Endodermal cell (in vitro differentiated cells): ENCODE data around the gene RNF223. TPM values are rescaled to one million over a fixed set of nuclear protein-coding genes. Genes with fewer than 3 reads are reported as not detected.

Source experiments
- DNase-seq: peaks from one replicate; pipeline ENCODE4 v3.0.0-alpha.2; 2017
- H3K27ac ChIP-seq: 2 replicates; pipeline ENCODE4 v1.5.1; 2013; ENCODE audit warnings: mild to moderate bottlenecking, low read depth, low read length, moderate library complexity
- H3K27me3 ChIP-seq: 2 replicates; pipeline ENCODE4 v1.6.1; 2013; ENCODE audit warnings: mild to moderate bottlenecking, low read length, moderate library complexity; ENCODE audit not compliant: insufficient read depth, control insufficient read depth, poor library complexity, severe bottlenecking
- H3K36me3 ChIP-seq: 2 replicates; pipeline ENCODE4 v1.7.0; 2013; ENCODE audit warnings: mild to moderate bottlenecking, low read length, moderate library complexity; ENCODE audit not compliant: control insufficient read depth, insufficient read depth
- H3K4me1 ChIP-seq: one replicate; pipeline ENCODE4 v1.7.0; 2013; ENCODE audit warnings: low read length; ENCODE audit not compliant: control insufficient read depth, insufficient read depth
- H3K4me3 ChIP-seq: 2 replicates; pipeline ENCODE4 v1.5.1; 2013; ENCODE audit warnings: mild to moderate bottlenecking, low read length, moderate library complexity
- H3K9ac ChIP-seq: 2 replicates; pipeline ENCODE4 v1.6.1; 2013; ENCODE audit warnings: mild to moderate bottlenecking, low read length, moderate library complexity; ENCODE audit not compliant: poor library complexity, severe bottlenecking; ENCODE audit errors: extremely low read depth
- H3K9me3 ChIP-seq: 2 replicates; pipeline ENCODE4 v1.6.1; 2013; ENCODE audit warnings: mild to moderate bottlenecking, low read length, moderate library complexity; ENCODE audit not compliant: control insufficient read depth
- H3K27ac Mint-ChIP-seq: 2 replicates; pipeline ENCODE4 v1.8.0; 2020; ENCODE audit warnings: mixed read lengths
- H3K27me3 Mint-ChIP-seq: 2 replicates; pipeline ENCODE4 v1.8.0; 2021; ENCODE audit warnings: mild to moderate bottlenecking, mixed read lengths; ENCODE audit not compliant: insufficient read depth
- H3K36me3 Mint-ChIP-seq: 2 replicates; pipeline ENCODE4 v1.8.0; 2020; ENCODE audit warnings: low read depth, mixed read lengths
- H3K4me1 Mint-ChIP-seq: 2 replicates; pipeline ENCODE4 v1.8.0; 2020; ENCODE audit warnings: mixed read lengths
- H3K4me3 Mint-ChIP-seq: 2 replicates; pipeline ENCODE4 v1.8.0; 2020; ENCODE audit warnings: mild to moderate bottlenecking, moderate library complexity, mixed read lengths
- H3K9me3 Mint-ChIP-seq: 2 replicates; pipeline ENCODE4 v1.8.0; 2020; ENCODE audit warnings: mild to moderate bottlenecking, mixed read lengths
- CTCF ChIP-seq: fragments of 200-600 bp; sonication (generic); conservative IDR thresholded peaks from 2 replicates; pipeline ENCODE4 v1.5.0; 2021; ENCODE audit warnings: antibody characterized with exemption, mild to moderate bottlenecking
- WGBS, 2 experiments: methylation state at CpG; one replicate each; pipeline versions ENCODE4 v1.1.5 to v1.1.7; 2013; ENCODE audit warnings: missing lambda C conversion rate in 2 of 2, mixed read lengths in 1 of 2; ENCODE audit not compliant: insufficient coverage in 1 of 2, insufficient read length in 1 of 2; 5-methylcytosine and 5-hydroxymethylcytosine counted together
- total RNA-seq, 2 donors: library from RNA; stranded (reverse); fragmentation: NEBNext Ultra II Directional in 1 of 2; extraction: Animal tissue kit (Norgen Biotek cat#: 25700) in 1 of 2; gene quantifications; 2 replicates in 1 of 2; 3 replicates in 1 of 2; pipeline ENCODE4 v1.2.1, GENCODE V29; 2021

The RNF223 gene
- total RNA-seq, 2 donors from 2014 or later = not detected

- WGBS, 2 experiments = 94 to 95% methylated on average over 26 to 50 of the region's 50 CpGs
Observed at GRCh38 chr1:1055841-1056736, 18.0 kb downstream of the RNF223 start.

DNA sequence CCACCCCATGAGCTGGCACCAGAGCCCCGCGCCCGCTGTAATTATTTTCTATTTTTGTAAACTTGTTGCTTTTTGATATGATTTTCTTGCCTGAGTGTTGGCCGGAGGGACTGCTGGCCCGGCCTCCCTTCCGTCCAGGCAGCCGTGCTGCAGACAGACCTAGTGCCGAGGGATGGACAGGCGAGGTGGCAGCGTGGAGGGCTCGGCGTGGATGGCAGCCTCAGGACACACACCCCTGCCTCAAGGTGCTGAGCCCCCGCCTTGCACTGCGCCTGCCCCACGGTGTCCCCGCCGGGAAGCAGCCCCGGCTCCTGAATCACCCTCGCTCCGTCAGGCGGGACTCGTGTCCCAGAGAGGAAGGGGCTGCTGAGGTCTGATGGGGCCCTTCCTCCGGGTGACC, 19.1 kb downstream of the RNF223 start:
- peaks cover 32% of the 10 kb centered on the region for H3K36me3 Mint-ChIP-seq
- H3K36me3 ChIP-seq = peaks cover 27% of the 10 kb centered on the region
- H3K27me3 ChIP-seq = peaks cover 21% of the 10 kb centered on the region
- no peak overlapping the region for H3K27ac ChIP-seq
- no peaks in the 10 kb centered on the region for H3K4me1 Mint-ChIP-seq
- peaks cover 31% of the 10 kb centered on the region for H3K27me3 Mint-ChIP-seq
- H3K9ac ChIP-seq = no peak overlapping the region
- no peaks in the 10 kb centered on the region for H3K9me3 ChIP-seq
- H3K27ac Mint-ChIP-seq = no peak overlapping the region
- H3K4me3 ChIP-seq = no peak overlapping the region
- no peak for TF ChIP-seq CTCF
- no peak for DNase-seq
- H3K9me3 Mint-ChIP-seq = no peaks in the 10 kb centered on the region
- H3K4me1 ChIP-seq = no peaks in the 10 kb centered on the region
- 87 to 89% methylated on average over 18 to 23 of the region's 23 CpGs for whole genome bisulfite sequencing, 2 experiments
- no peak overlapping the region for H3K4me3 Mint-ChIP-seq

More at GRCh38 chr1:1055841-1056736, 18.0 kb downstream of the RNF223 start:
- Mint-ChIP-seq H3K9me3 (no peaks in the 10 kb centered on the region), H3K4me3 (no peak overlapping the region), H3K27ac (no peak overlapping the region), H3K4me1 (no peaks in the 10 kb centered on the region), H3K36me3 (peaks cover 26% of the 10 kb centered on the region), H3K27me3 (peaks cover 41% of the 10 kb centered on the region)
- H3K9me3 ChIP-seq = no peaks in the 10 kb centered on the region
- peaks cover 27% of the 10 kb centered on the region for H3K36me3 ChIP-seq
- DNase-seq = no peak
- H3K4me3 ChIP-seq = no peak overlapping the region
- TF ChIP-seq CTCF = no peak
- no peak overlapping the region for H3K9ac ChIP-seq
- H3K27me3 ChIP-seq = peaks cover 33% of the 10 kb centered on the region
- H3K27ac ChIP-seq = no peak overlapping the region
- no peaks in the 10 kb centered on the region for H3K4me1 ChIP-seq

DNA sequence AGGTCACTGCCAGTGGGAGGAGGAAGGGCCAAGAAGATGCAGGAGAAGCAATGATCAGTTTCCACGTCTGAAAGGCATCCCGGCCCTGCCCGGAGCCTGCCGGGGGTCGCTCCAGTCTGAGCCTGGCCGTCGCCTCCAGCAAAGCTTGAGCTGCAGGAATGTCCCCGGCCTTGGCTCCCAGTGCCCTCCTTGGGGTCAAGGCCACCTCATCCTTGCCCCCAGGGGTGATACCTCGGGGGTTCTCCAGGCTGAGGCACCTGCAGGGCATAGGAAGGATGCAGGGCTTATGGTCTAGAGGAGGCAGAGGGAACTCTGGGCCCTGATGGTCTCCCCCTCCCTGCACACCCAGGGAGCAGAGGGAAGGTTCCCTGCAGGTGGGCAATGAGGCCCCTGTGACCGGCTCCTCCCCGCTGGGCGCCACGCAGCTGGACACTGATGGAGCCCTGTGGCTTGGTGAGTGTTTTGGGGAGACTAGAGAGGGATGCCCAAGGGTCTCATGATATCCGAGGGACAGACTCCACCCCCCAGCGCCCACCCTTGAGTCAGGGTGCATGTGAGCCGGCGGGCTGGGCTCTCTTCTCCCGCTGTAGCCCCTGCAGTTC, 19.9 kb downstream of the RNF223 start:
- H3K4me1 Mint-ChIP-seq = no peaks in the 10 kb centered on the region
- H3K27me3 ChIP-seq = peaks cover 16% of the 10 kb centered on the region
- no peak overlapping the region for H3K27ac Mint-ChIP-seq
- no peak for TF ChIP-seq CTCF
- H3K9ac ChIP-seq = no peak overlapping the region
- peaks cover 33% of the 10 kb centered on the region for H3K36me3 Mint-ChIP-seq
- DNase-seq = no peak
- no peaks in the 10 kb centered on the region for H3K4me1 ChIP-seq
- no peak overlapping the region for H3K27ac ChIP-seq
- H3K4me3 Mint-ChIP-seq = no peak overlapping the region
- peaks cover 27% of the 10 kb centered on the region for H3K36me3 ChIP-seq
- peaks cover 29% of the 10 kb centered on the region for H3K27me3 Mint-ChIP-seq
- H3K9me3 Mint-ChIP-seq = no peaks in the 10 kb centered on the region
- H3K9me3 ChIP-seq = no peaks in the 10 kb centered on the region
- no peak overlapping the region for H3K4me3 ChIP-seq
- 93 to 95% methylated on average over 10 to 18 of the region's 18 CpGs for WGBS, 2 experiments
